Neural progenitor cell (in vitro differentiated cells): Measurements from ENCODE around the gene MEG3.

Experiments
- EZH2 ChIP-seq: fragments of 200-600 bp; sonication (generic); IDR thresholded peaks from 2 replicates; pipeline ENCODE4 v1.6.1; 2017; ENCODE audit warnings: antibody characterized with exemption, mild to moderate bottlenecking, moderate library complexity
- EZH2phosphoT487 ChIP-seq: fragments of 200-600 bp; sonication (generic); IDR thresholded peaks from 2 replicates; pipeline ENCODE4 v1.6.1; 2017; ENCODE audit warnings: antibody characterized with exemption
- TF ChIP-seq, protein P1 (sequence below): fragments of 200-600 bp; sonication (generic); IDR thresholded peaks from 2 replicates; pipeline ENCODE4 v1.5.1; 2017; ENCODE audit warnings: antibody characterized with exemption, mild to moderate bottlenecking

DNA sequence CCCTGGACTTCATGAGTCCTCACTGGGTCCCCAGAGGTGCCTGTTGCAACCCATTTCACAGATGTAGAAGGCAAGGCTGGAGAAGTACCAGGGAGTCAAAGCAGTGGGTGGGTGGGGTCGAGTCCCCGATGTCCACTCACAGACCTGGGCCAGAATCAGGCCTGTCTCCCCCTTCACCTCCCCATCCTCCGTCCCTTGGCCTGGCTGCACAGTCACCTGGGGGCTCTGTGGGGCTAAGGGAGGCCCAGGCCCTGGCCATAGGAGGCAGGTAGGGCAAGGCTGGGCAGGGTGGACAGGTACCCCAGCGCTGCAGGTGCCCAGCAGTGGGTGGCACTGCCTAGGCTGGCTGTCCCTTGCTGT, 48.1 kb downstream of the MEG3 start:
- TF ChIP-seq, protein P1, sequence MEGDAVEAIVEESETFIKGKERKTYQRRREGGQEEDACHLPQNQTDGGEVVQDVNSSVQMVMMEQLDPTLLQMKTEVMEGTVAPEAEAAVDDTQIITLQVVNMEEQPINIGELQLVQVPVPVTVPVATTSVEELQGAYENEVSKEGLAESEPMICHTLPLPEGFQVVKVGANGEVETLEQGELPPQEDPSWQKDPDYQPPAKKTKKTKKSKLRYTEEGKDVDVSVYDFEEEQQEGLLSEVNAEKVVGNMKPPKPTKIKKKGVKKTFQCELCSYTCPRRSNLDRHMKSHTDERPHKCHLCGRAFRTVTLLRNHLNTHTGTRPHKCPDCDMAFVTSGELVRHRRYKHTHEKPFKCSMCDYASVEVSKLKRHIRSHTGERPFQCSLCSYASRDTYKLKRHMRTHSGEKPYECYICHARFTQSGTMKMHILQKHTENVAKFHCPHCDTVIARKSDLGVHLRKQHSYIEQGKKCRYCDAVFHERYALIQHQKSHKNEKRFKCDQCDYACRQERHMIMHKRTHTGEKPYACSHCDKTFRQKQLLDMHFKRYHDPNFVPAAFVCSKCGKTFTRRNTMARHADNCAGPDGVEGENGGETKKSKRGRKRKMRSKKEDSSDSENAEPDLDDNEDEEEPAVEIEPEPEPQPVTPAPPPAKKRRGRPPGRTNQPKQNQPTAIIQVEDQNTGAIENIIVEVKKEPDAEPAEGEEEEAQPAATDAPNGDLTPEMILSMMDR, result no peak
- TF ChIP-seq EZH2 (no peak), EZH2phosphoT487 (no peak)
